SK-N-SH (cell line): Measurements from ENCODE around the gene AHNAK. TPM values are rescaled to one million over a fixed set of nuclear protein-coding genes. Genes with fewer than 3 reads are reported as not detected.

ENCODE experiments used
- CTCF ChIA-PET: fragments of 300-600, 350-600 bp; formaldehyde crosslinking; extraction: SDS; loops from one replicate; lab custom pipeline; 2021; lab: Yijun Ruan, JAX
- POLR2A ChIA-PET: fragments of 350-600 bp; sonication (Branson Sonifier 250); formaldehyde crosslinking; extraction: SDS; loops from one replicate; lab custom pipeline; 2020; ENCODE audit warnings: antibody characterized with exemption, inconsistent platforms; lab: Yijun Ruan, JAX
- DNase-seq: peaks from one replicate; pipeline ENCODE4 v3.0.0; 2012
- H2AFZ ChIP-seq: fragments of 200-600 bp; sonication (generic); 2 replicates; pipeline ENCODE4 v1.8.1; 2016; ENCODE audit warnings: antibody characterized with exemption, mild to moderate bottlenecking, low read depth
- H3F3A ChIP-seq: fragments of 200-600 bp; sonication (generic); replicated peaks from 2 replicates; pipeline ENCODE3; 2016; ENCODE audit warnings: antibody characterized with exemption, mild to moderate bottlenecking; ENCODE audit not compliant: insufficient read depth
- H3K27ac ChIP-seq, 2 experiments: fragments of 200-500 bp in 1 of 2; fragments of 200-600 bp in 1 of 2; sonication (Bioruptor generic) in 1 of 2; sonication (generic), shearing (Covaris generic) in 1 of 2; 2 replicates each; pipeline versions ENCODE4 v1.5.1 to v1.6.1; 2014 to 2016; ENCODE audit warnings: low read depth in 2 of 2, inconsistent platforms in 1 of 2, low read length in 1 of 2, mild to moderate bottlenecking in 1 of 2, mixed read lengths in 1 of 2
- H3K27me3 ChIP-seq: fragments of 200-600 bp; sonication (generic), shearing (Covaris generic); 2 replicates; pipeline ENCODE4 v1.6.1; 2016; ENCODE audit warnings: mixed run types; ENCODE audit not compliant: insufficient read depth
- H3K36me3 ChIP-seq, 2 experiments: fragments of 200-500 bp in 1 of 2; fragments of 200-600 bp in 1 of 2; sonication (Bioruptor generic) in 1 of 2; sonication (generic) in 1 of 2; replicated peaks in 1 of 2; 2 replicates each; pipeline versions ENCODE3 to v1.5.1; 2014 to 2016; ENCODE audit warnings: low read length in 1 of 2, mild to moderate bottlenecking in 1 of 2; ENCODE audit not compliant: insufficient read depth in 2 of 2, control insufficient read depth in 1 of 2
- H3K4me1 ChIP-seq, 2 experiments: fragments of 200-500 bp in 1 of 2; fragments of 200-600 bp in 1 of 2; sonication (Bioruptor generic) in 1 of 2; sonication (generic), shearing (Covaris generic) in 1 of 2; 2 replicates each; pipeline versions ENCODE4 v1.5.1 to v1.6.1; 2014 to 2016; ENCODE audit warnings: low read depth in 1 of 2, low read length in 1 of 2, mixed run types in 1 of 2; ENCODE audit not compliant: insufficient read depth in 2 of 2, control insufficient read depth in 1 of 2
- H3K4me2 ChIP-seq: fragments of 200-600 bp; sonication (generic), shearing (Covaris generic); 2 replicates; pipeline ENCODE4 v1.6.1; 2017; ENCODE audit warnings: mixed run types
- H3K4me3 ChIP-seq, 2 experiments: fragments of 200-500 bp in 1 of 2; fragments of 200-600 bp in 1 of 2; sonication (Bioruptor generic) in 1 of 2; sonication (generic), shearing (Covaris generic) in 1 of 2; 2 replicates each; pipeline versions ENCODE4 v1.5.1 to v1.8.1; 2014 to 2016; ENCODE audit warnings: low read depth in 2 of 2, inconsistent platforms in 1 of 2, low read length in 1 of 2, mild to moderate bottlenecking in 1 of 2, mixed read lengths in 1 of 2, moderate library complexity in 1 of 2
- H3K79me2 ChIP-seq: fragments of 200-600 bp; sonication (generic); 2 replicates; pipeline ENCODE4 v1.8.1; 2017; ENCODE audit warnings: mild to moderate bottlenecking; ENCODE audit not compliant: insufficient read depth
- H3K9ac ChIP-seq: fragments of 200-600 bp; sonication (generic); 2 replicates; pipeline ENCODE4 v1.6.1; 2017; ENCODE audit warnings: mixed run types
- H3K9me2 ChIP-seq: fragments of 200-600 bp; sonication (generic); 2 replicates; pipeline ENCODE4 v1.6.1; 2017; ENCODE audit warnings: mixed run types
- H3K9me3 ChIP-seq: fragments of 200-600 bp; sonication (generic); 2 replicates; pipeline ENCODE4 v1.6.1; 2017; ENCODE audit warnings: mixed run types, mild to moderate bottlenecking, moderate library complexity
- H4K20me1 ChIP-seq: fragments of 200-600 bp; sonication (generic); 2 replicates; pipeline ENCODE4 v1.6.1; 2017; ENCODE audit warnings: mild to moderate bottlenecking, mixed run types; ENCODE audit not compliant: insufficient read depth
- EP300 ChIP-seq, 2 experiments: IDR thresholded peaks; 2 replicates each; pipeline versions ENCODE4 v1.4.0 to v1.6.1; 2012; ENCODE audit warnings: borderline replicate concordance in 1 of 2, low read depth in 1 of 2, low read length in 1 of 2
- FOSL2 ChIP-seq: IDR thresholded peaks from 2 replicates; pipeline ENCODE4 v1.4.0; 2012; ENCODE audit warnings: low read depth, mild to moderate bottlenecking, moderate library complexity, borderline replicate concordance
- FOXM1 ChIP-seq: IDR thresholded peaks from 2 replicates; pipeline ENCODE4 v1.4.0; 2012; ENCODE audit warnings: low read depth, mild to moderate bottlenecking
- IRF3 ChIP-seq: fragments of 150-350 bp; IDR thresholded peaks from 2 replicates; pipeline ENCODE4 v1.6.1; 2016; ENCODE audit warnings: mild to moderate bottlenecking, low read depth, low read length
- MEF2A ChIP-seq: IDR thresholded peaks from 2 replicates; pipeline ENCODE4 v1.4.0; 2012; ENCODE audit warnings: low read depth, borderline replicate concordance
- POLR2AphosphoS5 ChIP-seq: IDR thresholded peaks from 2 replicates; pipeline ENCODE4 v1.6.1; 2012; ENCODE audit warnings: low read depth, low read length
- RCOR1 ChIP-seq: fragments of 150-350 bp; IDR thresholded peaks from 2 replicates; pipeline ENCODE4 v1.6.1; 2017; ENCODE audit warnings: antibody characterized with exemption, low read length
- REST ChIP-seq: IDR thresholded peaks from 2 replicates; pipeline ENCODE4 v1.6.1; 2012; ENCODE audit warnings: mild to moderate bottlenecking, low read depth, low read length, moderate library complexity
- SMC3 ChIP-seq: IDR thresholded peaks from 2 replicates; pipeline ENCODE4 v1.6.1; 2012; ENCODE audit warnings: low read depth, low read length, improper control_type of control experiment
- TEAD4 ChIP-seq: IDR thresholded peaks from 2 replicates; pipeline ENCODE4 v1.4.0; 2012; ENCODE audit warnings: mild to moderate bottlenecking, borderline replicate concordance; ENCODE audit not compliant: insufficient read depth
- USF1 ChIP-seq: IDR thresholded peaks from 2 replicates; pipeline ENCODE4 v1.4.0; 2012; ENCODE audit warnings: low read depth, borderline replicate concordance
- USF2 ChIP-seq: fragments of 150-350 bp; IDR thresholded peaks from 2 replicates; pipeline ENCODE4 v1.6.1; 2017; ENCODE audit warnings: antibody characterized with exemption, low read length, low read depth, borderline replicate concordance
- ZBTB33 ChIP-seq: IDR thresholded peaks from 2 replicates; pipeline ENCODE4 v1.4.0; 2012; ENCODE audit warnings: low read depth, borderline replicate concordance
- WGBS: methylation state at CpG from one replicate; pipeline ENCODE4 v1.1.6; 2017; ENCODE audit warnings: low lambda C conversion rate; 5-methylcytosine and 5-hydroxymethylcytosine counted together
- polyA plus RNA-seq, 3 experiments: library from polyadenylated mRNA; depleted of rRNA; stranded (reverse); fragments of >200 nt; gene quantifications; 2 replicates each; pipeline ENCODE4 v1.2.3, GENCODE V29; 2012

Gene AHNAK
- polyA plus RNA-seq, 1 of the 3 experiments (the other 2 are of a cell fraction): 57.8 TPM

GRCh38 chr11:62514151-62514550 is 32.5 kb downstream of the AHNAK start:
- TF ChIP-seq IRF3: no peak
- TF ChIP-seq EP300 (IDR thresholded peaks at IDR 0.05; ENCODE audit: borderline replicate concordance in 1 of 2, low read depth in 1 of 2, low read length in 1 of 2): no peak
- no peak for TF ChIP-seq RCOR1
- no peak for TF ChIP-seq ZBTB33
- no peak for TF ChIP-seq REST
- no peak for TF ChIP-seq MEF2A
- no peak for TF ChIP-seq FOSL2
- TF ChIP-seq POLR2AphosphoS5: no peak
- TF ChIP-seq USF2: no peak
- no peak for TF ChIP-seq USF1
- no peak for TF ChIP-seq FOXM1
- no peak for TF ChIP-seq SMC3
- TF ChIP-seq TEAD4: no peak
- peaks cover 65% of the 10 kb centered on the region for H4K20me1 ChIP-seq
- peaks cover 33% of the 10 kb centered on the region for H3F3A ChIP-seq
- no peak overlapping the region for H2AFZ ChIP-seq
- DNase-seq: no peak
- WGBS: 97% methylated on average over 7 of the region's 7 CpGs
- H3K27ac ChIP-seq: no peak overlapping the region
- CTCF ChIA-PET: interaction anchor here (1.1 kb wide), 1 partner anchor 29 kb away, joined by 4 read pairs; no protein-coding TSS in a partner anchor
- POLR2A ChIA-PET: no interaction called here
- peaks cover 15% of the 10 kb centered on the region for H3K79me2 ChIP-seq
- H3K9me3 ChIP-seq: no peaks in the 10 kb centered on the region
- H3K36me3 ChIP-seq: peaks cover 29 to 37% of the 10 kb centered on the region in 2 experiments
- H3K4me3 ChIP-seq: no peak overlapping the region
- no peaks in the 10 kb centered on the region for H3K9me2 ChIP-seq
- no peak overlapping the region for H3K4me2 ChIP-seq
- no peaks in the 10 kb centered on the region for H3K4me1 ChIP-seq
- H3K9ac ChIP-seq: no peak overlapping the region
- no peaks in the 10 kb centered on the region for H3K27me3 ChIP-seq
